ENCODE data around the gene TXNRD1.
A peak's percentile ranks its signal among the peaks of the same experiment; 100 is the strongest.

The TXNRD1 gene

GRCh38 chr12:104182144-104182543, 33.4 kb upstream of the TXNRD1 start:
- CTCF ChIA-PET, result no interaction called here
- no peak overlapping the region for H3K4me3 Mint-ChIP-seq
- H3K27ac Mint-ChIP-seq, result no peak overlapping the region
- no peak for DNase-seq
- H3K4me1 Mint-ChIP-seq, result peaks cover 10% of the 10 kb centered on the region
- H3K9me3 Mint-ChIP-seq, result no peaks in the 10 kb centered on the region
- H3K27me3 Mint-ChIP-seq, result peaks cover 42% of the 10 kb centered on the region
- no peaks in the 10 kb centered on the region for H3K36me3 Mint-ChIP-seq

GRCh38 chr12:104182621-104183378, 32.8 kb upstream of the TXNRD1 start:
- H3K27ac Mint-ChIP-seq, result no peak overlapping the region
- H3K4me3 Mint-ChIP-seq, result no peak overlapping the region
- H3K27me3 Mint-ChIP-seq, result peaks cover 37% of the 10 kb centered on the region
- no peaks in the 10 kb centered on the region for H3K36me3 Mint-ChIP-seq
- CTCF ChIA-PET, result no interaction called here
- H3K4me1 Mint-ChIP-seq, result peaks cover 4% of the 10 kb centered on the region
- H3K9me3 Mint-ChIP-seq, result no peaks in the 10 kb centered on the region
- DNase-seq, result no peak

GRCh38 chr12:104183443-104183842, 32.1 kb upstream of the TXNRD1 start:
- H3K27ac Mint-ChIP-seq, result no peak overlapping the region
- H3K36me3 Mint-ChIP-seq, result no peaks in the 10 kb centered on the region
- no peaks in the 10 kb centered on the region for H3K9me3 Mint-ChIP-seq
- H3K4me1 Mint-ChIP-seq, result no peaks in the 10 kb centered on the region
- CTCF ChIA-PET, result interaction anchor here (0.7 to 1.2 kb wide), 2 partner anchors 46 to 62 kb away, joined by 3 read pairs; partner anchors contain the start of gene NFYB
- no peak for DNase-seq
- peaks cover 31% of the 10 kb centered on the region for H3K27me3 Mint-ChIP-seq
- no peak overlapping the region for H3K4me3 Mint-ChIP-seq

- Mint-ChIP-seq H3K9me3 (no peaks in the 10 kb centered on the region), H3K36me3 (no peaks in the 10 kb centered on the region), H3K4me3 (no peak overlapping the region), H3K4me1 (no peaks in the 10 kb centered on the region), H3K27me3 (peaks cover 21% of the 10 kb centered on the region), H3K27ac (no peak overlapping the region)
- CTCF ChIA-PET, result interaction anchor here (0.7 kb wide), 1 partner anchor 79 kb away, joined by 5 read pairs; no protein-coding TSS in a partner anchor
- DNase-seq, result no peak
These were observed 28.0 kb upstream of the TXNRD1 start for GRCh38 chr12:104187446-104188155.

GRCh38 chr12:104188534-104188933, 27.0 kb upstream of the TXNRD1 start:
- Mint-ChIP-seq H3K4me3 (no peak overlapping the region), H3K9me3 (no peaks in the 10 kb centered on the region), H3K27ac (no peak overlapping the region), H3K27me3 (peaks cover 17% of the 10 kb centered on the region), H3K4me1 (no peaks in the 10 kb centered on the region), H3K36me3 (no peaks in the 10 kb centered on the region)
- CTCF ChIA-PET, result no interaction called here
- no peak for DNase-seq

GRCh38 chr12:104189915-104190555, 25.5 kb upstream of the TXNRD1 start:
- Mint-ChIP-seq H3K36me3 (no peaks in the 10 kb centered on the region), H3K27me3 (peaks cover 10% of the 10 kb centered on the region), H3K9me3 (no peaks in the 10 kb centered on the region), H3K4me1 (no peaks in the 10 kb centered on the region), H3K4me3 (no peak overlapping the region), H3K27ac (no peak overlapping the region)
- CTCF ChIA-PET, result no interaction called here
- no peak for DNase-seq

GRCh38 chr12:104190641-104191176, 24.9 kb upstream of the TXNRD1 start:
- Mint-ChIP-seq H3K4me3 (no peak overlapping the region), H3K4me1 (no peaks in the 10 kb centered on the region), H3K9me3 (no peaks in the 10 kb centered on the region), H3K27me3 (peaks cover 10% of the 10 kb centered on the region), H3K36me3 (no peaks in the 10 kb centered on the region), H3K27ac (no peak overlapping the region)
- CTCF ChIA-PET, result no interaction called here
- no peak for DNase-seq

GRCh38 chr12:104197264-104197663, 18.3 kb upstream of the TXNRD1 start:
- DNase-seq, result no peak
- Mint-ChIP-seq H3K27ac (no peak overlapping the region), H3K36me3 (peaks cover 2% of the 10 kb centered on the region), H3K27me3 (peaks cover 33% of the 10 kb centered on the region), H3K9me3 (peaks cover 9% of the 10 kb centered on the region), H3K4me3 (no peak overlapping the region), H3K4me1 (no peaks in the 10 kb centered on the region)
- CTCF ChIA-PET, result no interaction called here

GRCh38 chr12:104199964-104200363, 15.6 kb upstream of the TXNRD1 start:
- H3K36me3 Mint-ChIP-seq, result peaks cover 2% of the 10 kb centered on the region
- H3K4me3 Mint-ChIP-seq, result no peak overlapping the region
- H3K27ac Mint-ChIP-seq, result no peak overlapping the region
- H3K9me3 Mint-ChIP-seq, result peaks cover 9% of the 10 kb centered on the region
- DNase-seq, result no peak
- H3K27me3 Mint-ChIP-seq, result peaks cover 33% of the 10 kb centered on the region
- no peaks in the 10 kb centered on the region for H3K4me1 Mint-ChIP-seq
- CTCF ChIA-PET, result interaction anchor here (0.8 to 2.5 kb wide), 9 partner anchors 14 to 161 kb away, joined by 3 to 14 read pairs (median 3); no protein-coding TSS in a partner anchor

- DNase-seq, result peak; percentile 60
- Mint-ChIP-seq H3K4me1 (no peaks in the 10 kb centered on the region), H3K4me3 (no peak overlapping the region), H3K27ac (no peak overlapping the region), H3K36me3 (peaks cover 2% of the 10 kb centered on the region), H3K27me3 (peaks cover 39% of the 10 kb centered on the region), H3K9me3 (peaks cover 9% of the 10 kb centered on the region)
- CTCF ChIA-PET, result interaction anchor here (1.2 to 2.2 kb wide), 4 partner anchors 9 to 852 kb away, joined by 3 to 8 read pairs (median 5); no protein-coding TSS in a partner anchor
These were observed 14.2 kb upstream of the TXNRD1 start for GRCh38 chr12:104201238-104202001.

GRCh38 chr12:104204690-104205480, 10.7 kb upstream of the TXNRD1 start:
- CTCF ChIA-PET, result interaction anchor here (1.7 kb wide), 1 partner anchor 847 kb away, joined by 3 read pairs; no protein-coding TSS in a partner anchor
- no peak for DNase-seq
- Mint-ChIP-seq H3K27ac (no peak overlapping the region), H3K36me3 (peaks cover 2% of the 10 kb centered on the region), H3K4me3 (no peak overlapping the region), H3K9me3 (peaks cover 9% of the 10 kb centered on the region), H3K4me1 (no peaks in the 10 kb centered on the region), H3K27me3 (peaks cover 42% of the 10 kb centered on the region)

GRCh38 chr12:104207416-104208205, 8.0 kb upstream of the TXNRD1 start:
- Mint-ChIP-seq H3K36me3 (no peaks in the 10 kb centered on the region), H3K27ac (no peak overlapping the region), H3K4me1 (no peaks in the 10 kb centered on the region), H3K4me3 (no peak overlapping the region), H3K9me3 (no peaks in the 10 kb centered on the region), H3K27me3 (peaks cover 25% of the 10 kb centered on the region)
- CTCF ChIA-PET, result no interaction called here
- DNase-seq, result no peak
